NCI-H2029 (cell line): ENCODE measurements around the gene DLGAP4.

ENCODE experiments used
- DNase-seq: peaks from one replicate; lab custom pipeline; 2025; lab: John Stamatoyannopoulos, UW

DLGAP4 gene

DNA sequence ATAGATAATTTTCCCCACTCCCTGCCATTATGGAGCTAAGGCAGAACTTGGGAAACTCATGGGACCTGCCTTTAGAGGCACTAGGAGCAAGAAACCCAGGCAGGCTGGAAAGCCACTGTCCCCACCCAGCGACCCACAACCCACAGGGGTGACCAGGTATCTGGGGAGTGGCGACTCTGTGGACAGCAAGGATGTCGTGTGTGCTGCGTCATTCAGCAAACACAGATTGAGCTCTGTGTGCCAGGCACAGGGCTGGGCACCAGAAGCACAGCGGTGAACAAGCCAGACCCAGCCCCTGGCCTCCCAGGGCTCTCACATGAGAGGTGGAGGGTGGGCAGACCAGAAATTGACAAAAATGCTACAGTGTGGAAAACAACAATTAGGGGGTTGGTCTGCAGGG is 27.7 kb downstream of the DLGAP4 start:
- no peak for DNase-seq

DNA sequence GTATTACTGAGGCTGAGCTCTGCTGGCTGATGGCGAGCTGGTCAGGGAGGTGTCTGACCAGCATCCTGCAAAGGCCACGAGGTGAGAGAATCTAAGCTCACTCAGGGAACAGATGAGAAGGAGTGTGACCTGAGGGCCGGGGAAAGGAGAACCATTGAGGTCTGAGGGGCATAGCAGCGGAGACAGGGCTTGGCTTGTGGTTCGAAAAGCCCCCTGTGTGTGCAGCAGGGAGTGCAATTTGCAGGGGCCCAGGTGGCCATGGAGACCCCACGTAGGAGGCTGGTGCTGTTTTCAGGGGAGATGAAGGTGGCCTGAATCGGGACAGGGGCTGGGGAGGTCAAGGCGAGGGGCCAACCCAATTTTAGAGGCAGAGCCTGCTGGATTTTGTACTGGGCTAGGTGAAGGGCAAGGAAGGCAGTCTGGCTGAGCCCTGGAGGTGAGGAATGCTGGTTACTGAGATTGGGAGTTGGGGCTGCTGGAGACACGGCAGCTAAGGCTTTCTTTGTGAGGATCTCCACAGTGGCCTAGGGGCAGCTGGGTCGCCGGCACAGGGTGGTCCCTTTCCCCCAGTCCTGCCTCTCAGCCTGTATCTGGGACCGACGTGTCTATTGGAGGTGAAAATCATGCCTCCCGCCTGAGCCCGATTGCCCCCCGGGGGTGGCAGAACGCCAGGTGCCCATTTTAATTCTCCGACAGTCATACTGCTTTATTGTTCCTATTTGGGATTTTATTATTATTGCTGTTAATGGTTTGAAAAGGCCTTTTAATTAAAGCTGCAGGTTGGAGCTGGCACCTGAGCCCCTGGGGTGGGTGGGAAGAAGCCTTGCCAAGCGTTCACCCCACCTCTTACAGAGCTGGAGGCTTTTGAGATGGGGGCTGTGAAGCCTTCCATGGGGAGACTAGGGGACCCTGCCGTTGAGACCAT is 28.4 kb downstream of the DLGAP4 start:
- no peak for DNase-seq

DNA sequence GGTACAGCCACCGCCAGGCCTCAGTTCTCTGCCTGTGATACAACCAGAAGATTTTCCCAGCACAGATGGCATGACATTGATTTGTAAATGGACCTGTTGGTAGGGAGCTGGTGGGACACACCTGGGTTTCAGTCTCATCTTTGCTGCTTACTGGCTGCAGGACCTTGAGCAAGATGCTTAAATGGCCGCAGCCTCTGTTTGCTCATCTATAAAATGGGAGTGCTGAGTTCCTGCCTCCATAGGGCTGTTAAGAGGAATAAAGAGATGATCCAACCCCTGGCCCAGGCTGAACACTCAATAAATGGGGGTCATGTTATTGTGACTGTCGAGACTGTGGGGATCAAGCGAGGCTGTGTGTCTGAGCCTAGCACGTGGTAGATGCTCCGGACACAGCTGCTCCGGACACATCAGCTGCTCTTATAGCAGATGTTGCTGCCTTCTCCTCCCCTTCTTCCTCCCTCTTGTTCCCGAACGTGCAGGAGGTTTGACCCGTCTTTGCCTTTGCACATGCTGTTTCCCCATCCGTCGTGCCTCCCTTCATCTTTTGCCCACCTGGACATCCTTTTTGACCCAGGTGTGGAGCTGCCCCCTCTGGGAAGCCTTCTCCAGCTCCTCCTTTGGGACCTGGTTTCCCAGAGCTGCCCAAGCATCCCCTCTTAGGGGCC is 29.2 kb downstream of the DLGAP4 start:
- DNase-seq = no peak

DNA sequence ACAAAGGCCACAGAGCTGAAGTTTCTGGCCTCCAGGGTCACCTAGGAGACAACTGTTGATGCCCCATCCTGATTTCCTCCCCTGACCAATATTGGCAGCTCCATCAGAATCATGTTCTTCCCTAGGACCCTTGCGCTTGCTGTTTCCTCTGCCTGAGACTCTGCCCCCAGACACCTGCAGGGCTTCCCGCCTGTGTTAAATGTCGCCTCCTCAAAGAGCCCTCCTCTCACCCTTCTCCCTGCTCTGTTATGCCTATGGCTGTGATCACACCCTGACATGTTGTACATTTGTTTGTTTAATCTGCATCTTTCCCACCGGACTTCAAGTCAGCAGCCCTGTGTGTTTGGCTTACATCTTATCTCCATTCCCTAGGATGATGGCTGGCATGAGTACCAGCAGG is 30.1 kb downstream of the DLGAP4 start:
- DNase-seq = no peak

DNA sequence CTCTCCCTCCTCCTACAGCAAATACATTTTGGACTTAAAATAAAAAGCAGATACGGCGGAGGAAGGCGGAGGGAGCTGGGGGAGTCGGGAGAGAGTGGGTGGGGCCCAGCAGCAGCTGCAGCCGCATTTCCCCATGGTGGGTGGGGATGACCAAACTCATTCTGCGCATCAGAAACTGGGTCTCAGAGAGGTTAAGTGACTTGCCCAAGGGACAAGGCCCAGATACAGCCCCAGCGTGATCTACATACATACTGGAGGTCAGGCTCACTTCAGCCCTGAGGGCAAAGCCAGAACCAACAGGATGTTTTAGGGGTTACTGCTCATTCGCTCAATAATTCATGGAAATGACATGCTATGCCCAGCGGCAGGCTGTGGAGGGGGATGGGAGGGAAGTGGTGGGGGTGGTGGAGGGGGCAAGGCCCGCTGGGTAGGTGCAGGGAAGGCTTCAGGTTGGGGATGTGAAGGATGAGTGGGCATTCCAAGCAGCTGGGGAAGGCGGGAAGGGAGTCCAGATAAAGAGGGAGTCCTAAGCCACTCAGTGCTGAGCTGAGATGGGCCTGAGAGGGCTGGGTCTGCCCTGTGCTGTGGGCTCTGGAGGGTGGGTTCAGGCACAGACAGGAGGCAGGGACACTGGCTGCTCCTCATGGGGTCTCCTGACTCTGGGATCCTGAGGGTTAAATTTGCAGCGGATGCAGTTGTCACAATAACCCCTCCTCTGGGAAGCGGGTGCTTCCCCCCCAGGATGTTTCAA is 31.0 kb downstream of the DLGAP4 start:
- DNase-seq = no peak

DNA sequence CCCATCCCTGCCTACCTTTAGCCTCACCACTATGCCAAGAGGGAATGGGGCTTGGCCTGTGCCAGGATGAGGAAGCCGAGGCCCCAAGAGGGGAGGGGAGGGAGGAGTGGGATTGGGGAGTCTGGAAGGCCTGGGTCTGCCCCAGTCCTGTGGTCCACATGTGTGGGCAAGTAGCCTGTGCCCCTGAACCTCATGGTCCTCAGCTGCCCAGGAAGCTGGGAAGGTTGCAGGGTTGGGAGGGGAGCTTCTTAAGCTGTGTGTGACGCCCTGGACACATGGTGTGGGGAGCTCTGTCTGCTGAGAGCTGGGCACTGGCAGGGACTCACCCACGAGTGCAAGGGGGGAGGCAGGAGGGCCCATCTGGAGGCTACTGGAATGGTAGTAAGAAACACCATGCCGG is 31.7 kb downstream of the DLGAP4 start:
- no peak for DNase-seq

DNA sequence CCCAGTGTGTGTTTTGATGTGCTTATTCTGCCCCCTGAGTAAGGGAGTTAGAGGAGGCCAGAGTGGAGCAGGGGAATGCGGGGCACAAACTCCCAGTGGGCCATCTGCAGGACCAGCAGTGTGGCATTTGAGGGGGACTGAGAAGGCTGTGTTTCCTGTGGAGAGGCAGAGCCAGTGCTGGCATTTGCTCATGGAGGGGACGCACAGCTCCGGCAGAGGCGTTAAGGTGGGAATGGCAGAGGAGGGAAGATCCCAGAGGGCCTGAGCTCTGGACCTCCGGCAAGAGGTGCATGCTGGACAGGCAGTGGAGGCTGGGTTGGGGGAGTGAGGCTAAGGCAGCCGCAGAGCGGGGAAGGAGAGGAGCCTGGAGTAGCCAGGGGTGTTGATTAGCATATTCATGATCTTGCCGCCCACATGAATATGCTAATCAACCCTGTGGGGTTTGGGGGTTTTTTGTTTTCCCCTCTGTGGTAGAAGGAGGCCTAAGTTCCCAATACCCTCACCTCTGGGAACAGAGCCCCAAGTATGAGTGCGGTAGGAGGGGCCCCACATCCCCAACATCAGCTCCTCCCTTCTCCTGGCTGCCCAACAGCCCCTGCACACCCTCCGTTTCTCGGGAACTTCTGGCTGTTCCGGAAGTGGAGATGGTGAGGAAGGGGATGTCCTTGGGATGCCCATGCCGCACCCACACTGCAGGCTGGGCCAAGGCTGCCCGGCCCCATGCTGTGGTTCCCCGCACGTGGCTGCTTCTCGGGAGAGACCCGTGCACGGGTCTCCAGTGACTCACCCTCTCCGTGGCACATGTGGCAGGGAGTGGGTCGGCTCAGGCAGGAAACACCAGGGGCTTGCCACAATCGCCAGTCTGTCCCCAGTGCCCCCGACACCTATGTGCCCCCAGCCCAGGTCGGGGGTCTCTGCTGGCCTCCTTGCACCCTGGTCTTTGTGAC is 33.8 kb downstream of the DLGAP4 start:
- no peak for DNase-seq

DNA sequence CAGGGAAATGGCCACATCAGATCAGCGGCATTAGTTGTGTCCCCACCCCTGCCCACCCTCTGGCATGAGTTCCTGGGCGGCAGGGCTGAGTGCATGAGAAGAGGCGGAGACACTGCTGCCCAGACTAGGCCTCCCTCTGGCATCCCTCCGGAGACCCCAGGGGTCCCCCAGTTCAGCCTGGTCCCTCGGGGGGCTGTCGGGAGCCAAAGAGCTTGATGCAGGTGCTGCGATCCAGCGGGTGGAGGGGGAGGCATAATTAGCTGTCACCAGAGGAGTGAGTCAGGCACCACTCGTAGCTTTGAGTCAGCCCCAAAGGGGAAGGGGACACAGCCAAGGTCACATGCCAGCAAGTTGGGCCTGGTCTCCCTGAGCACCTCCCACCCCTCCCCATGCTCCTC is 34.5 kb downstream of the DLGAP4 start:
- no peak for DNase-seq

DNA sequence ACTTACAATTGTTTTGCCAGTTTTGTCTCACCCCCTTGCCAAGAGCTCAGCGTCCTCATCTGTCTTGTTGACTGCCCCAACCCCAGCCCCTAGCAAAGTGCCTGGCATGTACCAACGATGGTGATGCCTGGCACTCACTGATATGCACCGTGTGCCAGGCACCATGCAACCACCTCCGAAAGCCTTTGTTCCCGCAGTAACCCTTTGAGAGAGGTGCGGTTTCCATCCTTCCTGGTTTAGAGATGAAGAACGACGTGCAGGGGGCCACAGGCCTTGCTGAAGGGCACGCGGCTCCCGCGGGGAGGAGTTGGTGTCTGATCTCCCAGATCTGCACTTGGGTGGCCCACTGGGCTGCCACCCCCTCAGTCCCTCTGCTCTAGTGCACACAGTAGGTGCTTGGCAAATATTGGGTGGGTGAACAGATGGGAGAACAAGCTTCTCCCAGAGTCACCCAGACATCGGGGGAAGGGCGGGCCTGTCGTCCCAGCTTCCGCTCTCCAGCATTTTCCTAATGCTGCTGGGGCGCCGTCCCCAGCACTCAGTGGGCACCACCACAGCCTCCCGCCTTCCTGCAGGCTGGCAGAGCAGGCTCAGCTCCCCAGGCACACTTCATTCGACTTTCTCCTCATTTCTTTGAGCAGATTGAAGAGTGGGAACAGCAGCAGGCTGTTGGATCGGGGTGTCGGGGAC is 35.3 kb downstream of the DLGAP4 start:
- no peak for DNase-seq

DNA sequence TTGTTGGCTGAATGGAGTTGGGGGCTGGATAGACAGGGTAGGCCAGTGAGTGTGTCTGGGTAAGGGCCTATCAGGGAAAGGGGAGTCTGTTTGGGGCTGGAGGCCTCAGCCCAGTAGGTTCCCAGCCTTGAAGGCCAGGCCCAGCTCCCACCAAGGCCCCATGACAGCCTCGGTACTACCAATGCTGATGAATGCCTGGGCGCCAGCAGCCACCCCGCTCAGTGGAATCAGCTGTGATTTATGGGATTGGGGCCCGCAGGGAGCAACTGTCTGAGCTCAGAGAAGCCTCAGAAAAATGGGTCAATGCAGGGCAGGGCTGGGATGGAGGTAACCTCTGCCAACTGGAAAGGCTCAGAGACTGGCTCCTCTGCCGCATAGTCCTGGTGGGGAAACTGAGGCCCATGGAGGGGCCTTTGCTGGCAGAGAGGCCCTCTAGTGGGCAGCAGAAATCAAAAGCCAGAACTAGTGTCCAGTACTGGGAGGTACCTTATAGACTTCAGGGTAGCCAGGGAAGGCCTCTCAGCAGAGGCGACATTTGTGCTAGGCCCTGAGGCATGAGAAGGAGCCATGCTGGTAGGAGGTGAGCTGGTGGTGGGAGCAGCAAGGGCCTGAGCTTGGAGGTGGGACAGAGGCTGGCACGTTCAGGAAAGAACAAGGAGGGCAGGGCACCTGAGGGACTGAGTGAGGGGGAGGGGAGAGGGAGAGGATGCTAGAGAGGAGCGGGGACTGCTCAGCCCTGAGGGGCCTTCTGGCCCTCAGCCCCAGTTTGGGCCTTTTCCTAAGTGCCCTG is 36.4 kb downstream of the DLGAP4 start:
- no peak for DNase-seq

DNA sequence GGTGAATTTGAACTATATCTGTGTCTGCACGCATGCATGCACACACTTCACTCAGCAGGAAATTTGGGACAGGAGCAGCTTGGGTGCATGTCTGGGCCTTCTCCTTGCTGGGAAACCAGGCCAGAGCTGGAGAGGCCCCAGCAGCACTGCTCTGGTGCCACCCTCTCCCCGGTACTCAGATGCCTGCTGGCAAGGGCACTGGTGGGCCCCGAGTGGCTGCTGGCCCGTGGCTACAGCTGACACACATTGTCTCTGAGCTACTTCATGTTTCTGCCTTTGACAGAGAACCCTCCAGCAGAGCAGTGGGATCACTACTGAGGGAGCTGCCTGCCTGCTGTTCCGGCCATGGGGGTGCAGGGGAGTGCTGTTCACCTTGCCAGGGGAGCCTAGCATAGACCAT is 37.5 kb downstream of the DLGAP4 start:
- DNase-seq = no peak

DNA sequence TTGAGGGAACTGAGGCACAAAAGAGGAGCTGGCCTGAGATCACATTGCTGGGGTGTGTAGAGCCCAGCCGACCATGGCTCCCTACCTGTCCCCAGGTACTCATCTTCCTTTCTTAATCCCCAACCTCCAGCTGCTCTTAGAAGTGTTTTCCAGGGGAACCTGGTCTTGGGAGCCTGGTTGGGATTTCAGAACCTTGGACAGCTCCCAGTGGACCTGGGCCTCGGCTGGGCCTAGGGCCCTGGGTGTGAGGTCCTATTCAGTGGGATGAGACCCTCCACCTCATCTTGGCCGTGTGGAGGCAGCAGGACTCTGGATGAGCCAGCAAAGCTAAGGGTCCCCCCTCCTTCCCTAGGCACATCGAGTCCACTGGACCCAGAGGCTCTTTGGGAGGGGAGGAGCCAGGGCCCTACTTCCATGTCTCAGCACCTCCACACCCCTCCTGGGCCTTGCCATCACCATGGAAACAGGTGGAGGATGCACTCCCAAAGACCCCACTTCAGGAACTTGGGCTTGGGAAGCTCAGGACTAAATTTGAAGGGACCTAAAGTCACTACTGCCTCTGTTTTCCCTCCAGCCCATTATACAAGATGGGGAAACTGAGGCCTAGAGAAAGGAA is 38.5 kb downstream of the DLGAP4 start:
- no peak for DNase-seq

DNA sequence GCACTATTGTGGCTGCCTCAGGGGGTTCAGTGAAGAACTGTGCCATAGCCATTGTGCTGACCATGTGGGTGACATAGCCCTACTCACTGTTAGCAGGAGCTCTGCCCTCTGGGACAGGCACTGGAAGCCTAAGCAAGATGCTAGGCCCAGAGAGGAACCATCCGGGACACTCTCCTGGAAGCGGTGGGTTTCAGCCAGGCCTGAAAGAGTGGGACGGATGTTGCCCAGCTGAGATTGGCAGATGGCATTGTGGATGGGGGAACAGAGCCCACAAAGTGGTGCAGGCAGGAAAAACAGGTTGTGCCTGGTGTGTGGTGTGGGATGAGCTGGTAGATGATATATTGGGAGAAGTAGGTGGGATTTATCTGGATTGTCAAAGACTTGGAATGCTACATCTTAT is 40.1 kb downstream of the DLGAP4 start:
- no peak for DNase-seq

DNA sequence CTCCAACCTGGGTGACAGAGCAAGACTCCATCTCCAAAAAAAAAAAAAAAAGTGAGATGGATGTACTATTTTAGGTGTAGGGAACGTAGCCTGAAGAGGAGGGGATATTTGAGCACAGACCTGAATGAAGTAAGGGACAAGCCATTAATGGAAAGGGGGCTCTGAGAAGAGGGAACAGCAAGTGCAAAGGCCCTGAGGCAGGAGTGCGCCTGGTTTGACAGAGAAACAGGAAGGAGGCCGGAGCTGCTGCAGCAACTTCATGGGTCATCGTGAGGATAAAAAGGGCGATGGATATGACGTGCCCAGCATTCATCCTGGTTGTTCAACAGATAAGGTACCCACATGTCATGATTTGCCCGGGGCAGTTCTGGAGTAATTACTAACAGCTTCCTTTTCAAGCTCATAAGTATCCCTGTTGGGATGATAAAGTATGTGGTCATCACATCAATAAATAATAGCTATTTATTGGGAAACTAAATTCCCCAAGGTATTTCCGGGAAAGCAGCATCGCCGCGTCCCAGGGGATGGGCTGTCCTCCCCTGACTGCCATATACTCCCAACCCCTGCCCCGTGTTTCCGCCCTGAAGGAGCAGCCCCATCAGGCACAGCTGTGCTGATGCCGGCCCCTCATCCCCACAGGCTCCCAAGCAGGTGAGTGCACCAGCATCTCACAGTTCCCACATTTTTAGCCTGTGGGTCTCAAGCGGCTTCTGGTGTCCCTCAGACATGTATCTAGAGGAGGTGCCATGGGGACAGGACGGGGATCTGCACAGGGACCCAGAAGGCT is 43.4 kb downstream of the DLGAP4 start:
- no peak for DNase-seq

DNA sequence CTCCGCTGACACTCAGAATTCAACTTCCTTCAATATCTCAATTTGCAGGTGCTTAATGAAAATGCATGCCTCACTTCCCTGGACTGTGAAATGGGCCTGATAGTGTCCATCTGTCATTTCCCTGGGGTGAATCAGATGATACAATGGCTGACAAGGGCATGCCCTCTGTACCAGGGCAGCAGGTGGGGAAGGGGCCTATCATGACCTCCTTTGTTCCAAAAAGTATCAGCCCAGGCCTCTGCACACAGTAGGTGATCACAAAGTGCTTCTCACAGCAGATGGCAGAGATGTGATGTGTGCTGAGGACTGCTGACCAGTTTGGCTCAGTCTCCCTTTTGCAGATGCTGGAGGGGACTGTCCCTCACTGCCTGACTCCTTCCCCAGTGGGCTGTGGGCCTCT is 44.3 kb downstream of the DLGAP4 start:
- no peak for DNase-seq

DNA sequence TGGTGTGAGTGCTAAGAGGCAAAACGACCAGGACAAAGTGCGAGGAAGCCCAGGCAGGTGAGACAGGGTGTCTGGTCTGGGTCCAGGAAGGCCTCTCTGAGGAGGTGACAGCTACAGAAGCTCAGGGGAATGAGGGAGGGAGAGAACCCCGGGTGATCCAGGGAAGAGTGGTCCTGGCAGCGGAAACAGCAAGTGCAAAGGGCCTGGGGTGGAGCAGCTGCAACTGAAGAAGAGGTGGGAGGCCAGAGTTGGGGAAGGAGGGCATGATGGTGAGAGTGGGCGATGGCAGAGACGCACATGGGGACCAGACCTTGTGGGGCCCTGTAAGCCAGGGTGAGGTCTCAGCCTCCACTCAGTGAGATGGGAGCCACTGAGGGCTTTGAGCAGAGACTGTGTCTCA is 45.8 kb downstream of the DLGAP4 start:
- no peak for DNase-seq

DNA sequence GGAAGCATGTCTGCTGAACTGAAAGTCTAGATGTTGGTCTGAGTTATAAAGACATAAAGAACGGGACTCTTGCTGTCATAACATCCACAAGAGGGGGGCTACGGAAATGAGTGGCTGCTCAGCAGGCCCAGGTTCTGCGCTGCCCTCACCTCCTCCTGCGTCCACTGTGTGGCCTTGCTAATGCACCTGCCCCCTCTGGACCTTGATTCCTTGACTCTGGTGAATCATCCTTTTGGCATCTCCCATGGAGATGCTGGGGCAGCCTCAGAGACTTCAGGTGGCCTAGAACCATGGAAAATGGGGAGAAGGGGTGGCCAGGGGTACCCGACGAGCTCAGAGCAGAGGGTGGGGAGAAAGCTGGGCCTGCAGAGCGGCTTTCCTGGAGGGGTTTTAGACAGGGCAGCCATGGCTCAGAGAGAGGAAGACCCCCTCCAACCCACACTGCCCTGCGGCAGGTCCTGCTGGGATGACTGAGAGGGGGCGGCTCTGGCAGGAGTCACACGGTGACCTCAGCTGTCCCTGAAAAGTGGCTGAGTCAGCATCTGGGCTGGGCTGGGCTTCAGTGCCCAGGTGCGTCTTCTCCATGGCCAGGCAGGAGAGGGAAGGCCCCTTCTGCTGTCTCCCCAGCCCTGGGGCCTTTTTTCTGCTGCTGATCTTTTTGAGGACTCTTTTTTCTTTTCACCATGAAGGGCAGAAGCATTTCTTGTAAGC is 46.9 kb downstream of the DLGAP4 start:
- no peak for DNase-seq

DNA sequence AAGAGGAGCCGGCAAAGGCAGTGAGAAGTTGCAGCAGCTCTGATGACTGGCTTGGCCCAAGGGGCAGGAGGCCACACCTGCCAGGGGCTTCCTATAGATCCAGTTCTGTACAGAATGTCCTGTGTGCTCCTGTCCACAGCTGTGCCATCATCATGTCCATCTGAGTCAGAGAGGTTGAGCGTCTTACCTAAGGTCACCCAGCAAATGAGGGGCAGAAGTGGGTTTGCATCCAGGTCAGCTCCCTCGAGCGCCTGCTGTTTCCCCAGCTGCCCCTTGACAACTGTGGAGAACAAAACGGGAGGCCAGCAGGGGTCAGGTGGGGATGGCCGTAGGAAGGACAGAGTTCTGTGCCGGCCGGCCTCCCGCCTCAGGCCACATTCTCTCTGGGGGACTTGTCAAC is 47.6 kb downstream of the DLGAP4 start:
- no peak for DNase-seq
